Upper lobe of left lung (tissue), 4 donors: ENCODE data around the gene IL10RA.

Experiments used
- CTCF ChIP-seq, 6 experiments: fragments of 450-650 bp in 4 of 6; fragments of 200-600 bp in 2 of 6; sonication (generic) in 2 of 6; IDR thresholded peaks; one replicate each; pipeline ENCODE4 v1.5.1; 2016 to 2019; ENCODE audit warnings: antibody characterized with exemption in 6 of 6
- EP300 ChIP-seq, 4 donors: sonication (generic); formaldehyde crosslinking; IDR thresholded peaks; one replicate each; pipeline ENCODE4 v1.5.1; 2017; ENCODE audit warnings: antibody characterized with exemption in 4 of 4, control low read depth in 2 of 4
- POLR2A ChIP-seq, 4 donors: fragments of 450-650 bp; IDR thresholded peaks; one replicate each; pipeline ENCODE4 v1.5.1; 2016 to 2017; ENCODE audit warnings: antibody characterized with exemption in 4 of 4, mild to moderate bottlenecking in 2 of 4
- POLR2AphosphoS5 ChIP-seq, 2 donors: sonication (generic); formaldehyde crosslinking; IDR thresholded peaks; one replicate each; pipeline ENCODE4 v1.5.1; 2017; ENCODE audit warnings: antibody characterized with exemption in 2 of 2

GRCh38 chr11:117997406-117997805 lies 11.2 kb downstream of the IL10RA start:
- no peak for TF ChIP-seq CTCF (IDR thresholded peaks at IDR 0.05)
- TF ChIP-seq POLR2AphosphoS5 (IDR thresholded peaks at IDR 0.05), result no peak
- TF ChIP-seq EP300 (IDR thresholded peaks at IDR 0.05), result no peak
- peak in 1 of 4 donors; percentile 9 for TF ChIP-seq POLR2A (IDR thresholded peaks at IDR 0.05)
